ENCODE measurements around the gene GALNT9.

- TF ChIP-seq CTCF (IDR thresholded peaks at IDR 0.05; ENCODE audit: borderline replicate concordance, extremely low read depth, low read length, poor library complexity, severe bottlenecking): no peak
- TF ChIP-seq EZH2 (IDR thresholded peaks at IDR 0.05; ENCODE audit: borderline replicate concordance, low read depth, low read length, severe bottlenecking): no peak
Observed at GRCh38 chr12:132251741-132252490, 77.5 kb downstream of the GALNT9 start.

Data from DND-41 (cell line).